Measurements from ENCODE around the gene RNASE7. TPM values are rescaled to one million over a fixed set of nuclear protein-coding genes. Genes with fewer than 3 reads are reported as not detected.

Gene RNASE7
- total RNA-seq, 2 donors from 2014 or later: 0.74 TPM; not detected in 1

GRCh38 chr14:21089271-21089670 lies 47.1 kb downstream of the RNASE7 start:
- TF ChIP-seq POLR2A (IDR thresholded peaks at IDR 0.05) (no peak), CTCF (IDR thresholded peaks at IDR 0.05) (no peak)
- Histone ChIP-seq H3K27ac (no peak overlapping the region), H3K9me3 (no peaks in the 10 kb centered on the region)

GRCh38 chr14:21089877-21090193 lies 47.7 kb downstream of the RNASE7 start:
- peaks cover 0 to 3% of the 10 kb centered on the region in 2 donors for H3K36me3 ChIP-seq
- no peaks in the 10 kb centered on the region for H3K27me3 ChIP-seq (replicated peaks; ENCODE audit: insufficient read depth)
- no peaks in the 10 kb centered on the region for H3K4me1 ChIP-seq (replicated peaks)
- TF ChIP-seq POLR2AphosphoS5 (IDR thresholded peaks at IDR 0.05) (no peak), CTCF (IDR thresholded peaks at IDR 0.05) (no peak), POLR2A (IDR thresholded peaks at IDR 0.05) (no peak)
- H3K4me3 ChIP-seq: no peak overlapping the region
- no peak for DNase-seq (ENCODE audit: low spot score)
- intact Hi-C loops (cut with DNase I): loop anchor here (5.0 to 10.0 kb wide), 2 partner anchors 73 to 475 kb away; no protein-coding TSS in a partner anchor
- no peaks in the 10 kb centered on the region for H3K9me3 ChIP-seq
- no peak overlapping the region for H3K27ac ChIP-seq
- 77% methylated on average over 5 of the region's 5 CpGs for WGBS

More at GRCh38 chr14:21089271-21089670, 47.1 kb downstream of the RNASE7 start:
- Histone ChIP-seq H3K36me3 (peaks cover 0 to 3% of the 10 kb centered on the region in 2 donors), H3K4me3 (no peak overlapping the region), H3K27me3 (replicated peaks; ENCODE audit: insufficient read depth) (no peaks in the 10 kb centered on the region), H3K4me1 (replicated peaks) (no peaks in the 10 kb centered on the region)
- DNase-seq (ENCODE audit: low spot score): no peak
- 23% methylated on average over 1 of the region's 1 CpG for WGBS
- intact Hi-C loops (cut with DNase I): no loop called here

GRCh38 chr14:21090194-21090939 lies 48.2 kb downstream of the RNASE7 start:
- DNase-seq (ENCODE audit: low spot score): no peak
- H3K9me3 ChIP-seq: no peaks in the 10 kb centered on the region
- H3K4me3 ChIP-seq: no peak overlapping the region
- H3K27ac ChIP-seq: no peak overlapping the region
- intact Hi-C loops (cut with DNase I): loop anchor here (5.0 to 10.0 kb wide), 2 partner anchors 73 to 476 kb away; no protein-coding TSS in a partner anchor
- 83% methylated on average over 27 of the region's 45 CpGs for WGBS
- no peaks in the 10 kb centered on the region for H3K27me3 ChIP-seq (replicated peaks; ENCODE audit: insufficient read depth)
- peaks cover 0 to 3% of the 10 kb centered on the region in 2 donors for H3K36me3 ChIP-seq
- no peaks in the 10 kb centered on the region for H3K4me1 ChIP-seq (replicated peaks)
- TF ChIP-seq POLR2A (IDR thresholded peaks at IDR 0.05): no peak
- TF ChIP-seq POLR2AphosphoS5 (IDR thresholded peaks at IDR 0.05): no peak
- peak in 3 of 4 experiments; percentile 18 to 36 (median 31) for TF ChIP-seq CTCF (IDR thresholded peaks at IDR 0.05)

GRCh38 chr14:21090940-21091663 lies 48.9 kb downstream of the RNASE7 start:
- Histone ChIP-seq H3K4me1 (replicated peaks) (no peaks in the 10 kb centered on the region), H3K27ac (no peak overlapping the region), H3K27me3 (replicated peaks; ENCODE audit: insufficient read depth) (no peaks in the 10 kb centered on the region), H3K9me3 (no peaks in the 10 kb centered on the region), H3K4me3 (no peak overlapping the region), H3K36me3 (peaks cover 0 to 3% of the 10 kb centered on the region in 2 donors)
- TF ChIP-seq CTCF (IDR thresholded peaks at IDR 0.05) (no peak), POLR2AphosphoS5 (IDR thresholded peaks at IDR 0.05) (no peak), POLR2A (IDR thresholded peaks at IDR 0.05) (no peak)
- 90% methylated on average over 44 of the region's 45 CpGs for WGBS
- DNase-seq (ENCODE audit: low spot score): no peak
- intact Hi-C loops (cut with DNase I): loop anchor here (5.0 to 10.0 kb wide), 2 partner anchors 74 to 476 kb away; no protein-coding TSS in a partner anchor

Data from prostate gland (tissue), 2 donors.